ENCODE results near the gene ADRA2B.

GRCh38 chr2:96120091-96120720, 3.8 kb upstream of the ADRA2B start:
- TF ChIP-seq EZH2 (IDR thresholded peaks at IDR 0.05), result no peak
- TF ChIP-seq REST (IDR thresholded peaks at IDR 0.05; ENCODE audit: low read depth), result no peak
- no peak for TF ChIP-seq ZNF274 (IDR thresholded peaks at IDR 0.05; ENCODE audit: low read depth, low read length)
- no peak for TF ChIP-seq CTCF (IDR thresholded peaks at IDR 0.05 in 2 of 3, conservative IDR thresholded peaks at IDR 0.05 in 1 of 3; ENCODE audit: borderline replicate concordance in 1 of 3, insufficient read depth in 1 of 3, low read depth in 2 of 3, low read length in 2 of 3)
- TF ChIP-seq SIN3A (IDR thresholded peaks at IDR 0.05; ENCODE audit: low read depth), result no peak
- TF ChIP-seq YY1 (IDR thresholded peaks at IDR 0.05; ENCODE audit: extremely low read depth, insufficient replicate concordance, low read depth, low read length), result no peak
- TF ChIP-seq SP1 (IDR thresholded peaks at IDR 0.05; ENCODE audit: low read depth), result no peak
- TF ChIP-seq POLR2A (IDR thresholded peaks at IDR 0.05; ENCODE audit: borderline replicate concordance, extremely low read depth, insufficient read depth, insufficient read length), result no peak
- TF ChIP-seq ZFX (IDR thresholded peaks at IDR 0.05), result no peak
- TF ChIP-seq ATF3 (IDR thresholded peaks at IDR 0.05), result no peak

Data from HCT116 (cell line).